IMR-90 (cell line): Measurements from ENCODE around the gene SART1. TPM values are rescaled to one million over a fixed set of nuclear protein-coding genes. Genes with fewer than 3 reads are reported as not detected.

Source experiments
- ATAC-seq: fragments of 200-7000 bp; cut with Tn5 transposase; 2 replicates; pipeline ENCODE4 v1.9.1; 2020; ENCODE audit warnings: low read depth, mild to moderate bottlenecking, moderate library complexity
- BruUV-seq: library from RNA; stranded (reverse); fragments of 400-500 nt; replicated peaks from 2 replicates; lab custom pipeline; 2021; lab: Mats Ljungman, UMichigan
- CTCF ChIA-PET: fragments of 300-600 bp; formaldehyde crosslinking; extraction: SDS; loops from one replicate; lab custom pipeline; 2021; ENCODE audit warnings: antibody characterized with exemption; lab: Yijun Ruan, JAX
- POLR2A ChIA-PET: fragments of 300-600 bp; sonication (Branson Sonifier 250); formaldehyde crosslinking; loops from one replicate; lab custom pipeline; 2022; ENCODE audit warnings: antibody characterized with exemption; ENCODE audit not compliant: unreplicated experiment; lab: Charles Lee
- DNase-seq: peaks from one replicate; pipeline ENCODE4 v3.0.0; 2013
- H2AFZ ChIP-seq: replicated peaks from 2 replicates; pipeline ENCODE3; 2013; ENCODE audit warnings: low read length, mild to moderate bottlenecking; ENCODE audit not compliant: poor library complexity
- H2AK5ac ChIP-seq: 2 replicates; pipeline ENCODE4 v1.6.1; 2013; ENCODE audit warnings: low read depth, low read length, inconsistent platforms
- H2AK9ac ChIP-seq: replicated peaks from 2 replicates; pipeline ENCODE3; 2013; ENCODE audit warnings: mild to moderate bottlenecking, low read depth, low read length, moderate library complexity; ENCODE audit not compliant: poor library complexity
- H2BK120ac ChIP-seq: 2 replicates; pipeline ENCODE4 v1.6.1; 2013; ENCODE audit warnings: low read depth, low read length, inconsistent platforms
- H2BK15ac ChIP-seq: 3 replicates; pipeline ENCODE4 v1.6.1; 2013; ENCODE audit warnings: low read depth, low read length, inconsistent platforms
- H2BK20ac ChIP-seq: 2 replicates; pipeline ENCODE4 v1.6.1; 2013; ENCODE audit warnings: low read depth, mild to moderate bottlenecking, inconsistent platforms, low read length, moderate library complexity
- H2BK5ac ChIP-seq: 2 replicates; pipeline ENCODE4 v1.6.1; 2013; ENCODE audit warnings: mild to moderate bottlenecking, low read depth, low read length, inconsistent platforms; ENCODE audit not compliant: poor library complexity, severe bottlenecking
- H3K14ac ChIP-seq: replicated peaks from 2 replicates; pipeline ENCODE4 v1.6.1; 2013; ENCODE audit warnings: low read depth, low read length, inconsistent platforms
- H3K18ac ChIP-seq: 2 replicates; pipeline ENCODE4 v1.6.1; 2013; ENCODE audit warnings: low read depth, low read length, control low read depth
- H3K23ac ChIP-seq: 2 replicates; pipeline ENCODE4 v1.6.1; 2013; ENCODE audit warnings: low read depth, low read length, inconsistent platforms
- H3K27ac ChIP-seq: 2 replicates; pipeline ENCODE4 v1.5.1; 2013; ENCODE audit warnings: mild to moderate bottlenecking, control low read depth, low read length; ENCODE audit not compliant: insufficient read depth
- H3K27me3 ChIP-seq: 2 replicates; pipeline ENCODE4 v1.6.1; 2013; ENCODE audit warnings: low read length; ENCODE audit not compliant: control insufficient read depth, insufficient read depth
- H3K36me3 ChIP-seq: 2 replicates; pipeline ENCODE4 v1.6.1; 2013; ENCODE audit warnings: low read length, mixed read lengths; ENCODE audit not compliant: control insufficient read depth, insufficient read depth
- H3K4ac ChIP-seq: 2 replicates; pipeline ENCODE4 v1.6.1; 2013; ENCODE audit warnings: low read depth, low read length, inconsistent platforms
- H3K4me1 ChIP-seq: 2 replicates; pipeline ENCODE4 v1.6.1; 2013; ENCODE audit warnings: low read length, mixed read lengths; ENCODE audit not compliant: control insufficient read depth, insufficient read depth
- H3K4me2 ChIP-seq: 2 replicates; pipeline ENCODE4 v1.6.1; 2013; ENCODE audit warnings: low read depth, mild to moderate bottlenecking, control low read depth, low read length, moderate library complexity
- H3K4me3 ChIP-seq: 2 replicates; pipeline ENCODE4 v1.5.1; 2013; ENCODE audit warnings: low read depth, mild to moderate bottlenecking, control low read depth, low read length, moderate library complexity; ENCODE audit not compliant: insufficient read depth
- H3K56ac ChIP-seq: 2 replicates; pipeline ENCODE4 v1.6.1; 2013; ENCODE audit warnings: low read length, inconsistent platforms; ENCODE audit not compliant: insufficient read depth; ENCODE audit errors: extremely low read depth
- H3K79me1 ChIP-seq, 2 experiments: 2 replicates each; pipeline ENCODE4 v1.6.1; 2013; ENCODE audit warnings: low read length in 2 of 2, inconsistent platforms in 1 of 2, low read depth in 1 of 2
- H3K9ac ChIP-seq: 2 replicates; pipeline ENCODE4 v1.6.1; 2013; ENCODE audit warnings: low read depth, low read length, control low read depth
- H3K9me1 ChIP-seq: 2 replicates; pipeline ENCODE4 v1.6.1; 2013; ENCODE audit warnings: low read length, inconsistent platforms; ENCODE audit not compliant: insufficient read depth
- H3K9me3 ChIP-seq: 2 replicates; pipeline ENCODE4 v1.6.1; 2013; ENCODE audit warnings: low read length; ENCODE audit not compliant: control insufficient read depth, insufficient read depth
- H4K20me1 ChIP-seq: 2 replicates; pipeline ENCODE4 v1.6.1; 2013; ENCODE audit warnings: low read length, inconsistent platforms; ENCODE audit not compliant: insufficient read depth
- H4K5ac ChIP-seq: 2 replicates; pipeline ENCODE4 v1.6.1; 2013; ENCODE audit warnings: mild to moderate bottlenecking, low read depth, low read length, control low read depth
- H4K8ac ChIP-seq, 2 experiments: 2 replicates each; pipeline ENCODE4 v1.6.1; 2013; ENCODE audit warnings: low read depth in 2 of 2, low read length in 2 of 2, control low read depth in 1 of 2, inconsistent platforms in 1 of 2
- H4K91ac ChIP-seq: 2 replicates; pipeline ENCODE4 v1.6.1; 2013; ENCODE audit warnings: low read depth, low read length, inconsistent platforms; ENCODE audit not compliant: insufficient read depth
- BHLHE40 ChIP-seq: fragments of 150-350 bp; IDR thresholded peaks from 2 replicates; pipeline ENCODE4 v1.6.1; 2016; ENCODE audit warnings: mild to moderate bottlenecking, low read depth, low read length
- CEBPB ChIP-seq: IDR thresholded peaks from 2 replicates; pipeline ENCODE4 v1.6.1; 2012; ENCODE audit warnings: low read depth, low read length, improper control_type of control experiment
- CHD1 ChIP-seq: IDR thresholded peaks from 2 replicates; pipeline ENCODE4 v1.6.1; 2012; ENCODE audit warnings: low read depth, low read length, improper control_type of control experiment
- ELK1 ChIP-seq: fragments of 150-350 bp; IDR thresholded peaks from 2 replicates; pipeline ENCODE4 v1.6.1; 2016; ENCODE audit warnings: low read depth, mild to moderate bottlenecking, low read length, moderate library complexity, borderline replicate concordance
- FOS ChIP-seq: fragments of 150-350 bp; IDR thresholded peaks from 2 replicates; pipeline ENCODE4 v1.6.1; 2016; ENCODE audit warnings: low read depth, low read length
- MAZ ChIP-seq: IDR thresholded peaks from 2 replicates; pipeline ENCODE4 v1.6.1; 2012; ENCODE audit warnings: low read depth, mild to moderate bottlenecking, low read length, improper control_type of control experiment, moderate library complexity, borderline replicate concordance
- MXI1 ChIP-seq: IDR thresholded peaks from 2 replicates; pipeline ENCODE4 v1.6.1; 2012; ENCODE audit warnings: low read depth, mild to moderate bottlenecking, low read length, moderate library complexity, borderline replicate concordance
- NFE2L2 ChIP-seq: fragments of 150-350 bp; IDR thresholded peaks from 2 replicates; pipeline ENCODE4 v1.6.1; 2016; ENCODE audit warnings: low read depth, mild to moderate bottlenecking, low read length
- POLR2A ChIP-seq: IDR thresholded peaks from 2 replicates; pipeline ENCODE4 v1.6.1; 2012; ENCODE audit warnings: mild to moderate bottlenecking, low read depth, low read length
- RAD21 ChIP-seq: IDR thresholded peaks from 2 replicates; pipeline ENCODE4 v1.6.1; 2012; ENCODE audit warnings: low read length, improper control_type of control experiment
- RCOR1 ChIP-seq: IDR thresholded peaks from 2 replicates; pipeline ENCODE4 v1.6.1; 2012; ENCODE audit warnings: mild to moderate bottlenecking, low read length, improper control_type of control experiment; ENCODE audit not compliant: insufficient replicate concordance
- SMC3 ChIP-seq: fragments of 150-350 bp; IDR thresholded peaks from 2 replicates; pipeline ENCODE4 v1.6.1; 2016; ENCODE audit warnings: low read depth, mild to moderate bottlenecking, antibody characterized with exemption, low read length, moderate library complexity
- WGBS, 2 experiments: methylation state at CpG; one replicate each; pipeline versions ENCODE4 v1.1.5 to v1.1.7; 2013; ENCODE audit warnings: missing lambda C conversion rate in 2 of 2; ENCODE audit not compliant: insufficient read length in 1 of 2; ENCODE audit errors: extremely low coverage in 2 of 2; 5-methylcytosine and 5-hydroxymethylcytosine counted together
- dilution Hi-C: fragments of 300-500 bp; cut with HindIII; formaldehyde crosslinking; loops from one replicate; pipeline ENCODE4 v1.14.3; 2018; ENCODE audit warnings: low sequenced_read_pairs; ENCODE audit not compliant: unreplicated experiment
- in situ Hi-C: fragments of 300-500 bp; cut with MboI; formaldehyde crosslinking; loops from 3 replicates; pipeline ENCODE4 v1.14.3; 2019; ENCODE audit warnings: low sequenced_read_pairs, inconsistent platforms, mixed read lengths
- intact Hi-C: fragments of 100-400 bp; cut with micrococcal nuclease; formaldehyde crosslinking; loops from 2 replicates; pipeline ENCODE4 v1.10.0; 2022
- polyA plus RNA-seq, 3 experiments: library from polyadenylated mRNA; depleted of rRNA; stranded (reverse); fragments of >200 nt; gene quantifications; 2 replicates each; pipeline ENCODE4 v1.2.3, GENCODE V29; 2012; ENCODE audit warnings: low replicate concordance in 1 of 3
- total RNA-seq: library from RNA; depleted of rRNA; stranded (reverse); fragments of >200 nt; gene quantifications from 2 replicates; pipeline ENCODE4 v1.2.3, GENCODE V29; 2012
- TF ChIP-seq, protein P1 (sequence below): conservative IDR thresholded peaks from 2 replicates; pipeline ENCODE4 v1.5.1; 2012; ENCODE audit warnings: mild to moderate bottlenecking, low read depth, low read length, improper control_type of control experiment
- TF ChIP-seq, protein P2 (sequence below): fragments of 150-350 bp; IDR thresholded peaks from 2 replicates; pipeline ENCODE4 v1.6.1; 2017; ENCODE audit warnings: mild to moderate bottlenecking, antibody characterized with exemption, low read length, low read depth

Gene SART1
- total and polyA plus RNA-seq, 2 of the 4 experiments (the other 2 are of a cell fraction) = 25.5 to 43.5 TPM

DNA sequence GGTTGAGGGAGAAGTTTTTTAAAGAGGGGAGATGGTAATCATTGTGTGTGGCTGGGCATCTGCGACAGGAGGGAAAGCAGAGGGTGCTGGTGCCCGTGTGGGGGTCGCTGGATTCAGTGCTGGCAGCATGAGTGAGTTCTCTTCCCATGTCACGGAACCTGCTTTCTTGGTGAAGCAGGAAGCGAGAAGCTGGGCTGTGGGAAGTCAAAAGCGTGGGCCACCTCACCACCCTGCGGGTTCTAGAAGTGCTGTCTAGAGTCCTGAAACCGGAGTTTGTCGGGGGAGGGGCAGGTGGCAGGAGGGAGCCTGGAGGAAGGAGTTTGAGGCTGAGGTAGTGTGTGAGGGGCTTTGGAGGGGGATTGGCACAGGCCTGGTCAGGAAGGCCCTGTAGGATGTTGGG lies 14.2 kb downstream of the SART1 start:
- Histone ChIP-seq H2BK120ac (no peak overlapping the region), H3K27me3 (no peaks in the 10 kb centered on the region), H3K4me1 (0 out of 2 replicates have a peak, but pooled peaks cover 2% of the 10 kb centered on the region), H3K9ac (no peak overlapping the region), H3K79me1 (peaks cover 0 to 20% of the 10 kb centered on the region in 2 experiments; a peak in 2 of 4 replicates), H3K4me3 (no peak overlapping the region), H3K9me3 (no peaks in the 10 kb centered on the region), H2BK20ac (no peak overlapping the region), H4K8ac (no peak overlapping the region), H3K4me2 (no peak overlapping the region), H2AFZ (no peak overlapping the region), H2AK5ac (peak overlapping the region; percentile 28; the same call in 1 of the 2 replicates), H3K9me1 (no peaks in the 10 kb centered on the region), H3K14ac (no peak overlapping the region), H2AK9ac (peak overlapping the region; percentile 11), H4K20me1 (no peaks in the 10 kb centered on the region), H3K23ac (no peak overlapping the region), H3K36me3 (peaks cover 40% of the 10 kb centered on the region), H4K5ac (no peak overlapping the region), H3K4ac (no peak overlapping the region), H3K18ac (no peak overlapping the region), H4K91ac (no peak overlapping the region), H2BK5ac (no peak overlapping the region), H3K56ac (no peak overlapping the region), H2BK15ac (no peak overlapping the region), H3K27ac (no peak overlapping the region)
- TF ChIP-seq, protein P1, sequence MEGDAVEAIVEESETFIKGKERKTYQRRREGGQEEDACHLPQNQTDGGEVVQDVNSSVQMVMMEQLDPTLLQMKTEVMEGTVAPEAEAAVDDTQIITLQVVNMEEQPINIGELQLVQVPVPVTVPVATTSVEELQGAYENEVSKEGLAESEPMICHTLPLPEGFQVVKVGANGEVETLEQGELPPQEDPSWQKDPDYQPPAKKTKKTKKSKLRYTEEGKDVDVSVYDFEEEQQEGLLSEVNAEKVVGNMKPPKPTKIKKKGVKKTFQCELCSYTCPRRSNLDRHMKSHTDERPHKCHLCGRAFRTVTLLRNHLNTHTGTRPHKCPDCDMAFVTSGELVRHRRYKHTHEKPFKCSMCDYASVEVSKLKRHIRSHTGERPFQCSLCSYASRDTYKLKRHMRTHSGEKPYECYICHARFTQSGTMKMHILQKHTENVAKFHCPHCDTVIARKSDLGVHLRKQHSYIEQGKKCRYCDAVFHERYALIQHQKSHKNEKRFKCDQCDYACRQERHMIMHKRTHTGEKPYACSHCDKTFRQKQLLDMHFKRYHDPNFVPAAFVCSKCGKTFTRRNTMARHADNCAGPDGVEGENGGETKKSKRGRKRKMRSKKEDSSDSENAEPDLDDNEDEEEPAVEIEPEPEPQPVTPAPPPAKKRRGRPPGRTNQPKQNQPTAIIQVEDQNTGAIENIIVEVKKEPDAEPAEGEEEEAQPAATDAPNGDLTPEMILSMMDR = no peak
- TF ChIP-seq BHLHE40 = no peak
- no peak for TF ChIP-seq SMC3
- TF ChIP-seq FOS = no peak
- no peak for TF ChIP-seq NFE2L2
- no peak for TF ChIP-seq RCOR1
- no peak for TF ChIP-seq MXI1
- TF ChIP-seq CHD1 = no peak
- no peak for TF ChIP-seq ELK1
- TF ChIP-seq, protein P2, sequence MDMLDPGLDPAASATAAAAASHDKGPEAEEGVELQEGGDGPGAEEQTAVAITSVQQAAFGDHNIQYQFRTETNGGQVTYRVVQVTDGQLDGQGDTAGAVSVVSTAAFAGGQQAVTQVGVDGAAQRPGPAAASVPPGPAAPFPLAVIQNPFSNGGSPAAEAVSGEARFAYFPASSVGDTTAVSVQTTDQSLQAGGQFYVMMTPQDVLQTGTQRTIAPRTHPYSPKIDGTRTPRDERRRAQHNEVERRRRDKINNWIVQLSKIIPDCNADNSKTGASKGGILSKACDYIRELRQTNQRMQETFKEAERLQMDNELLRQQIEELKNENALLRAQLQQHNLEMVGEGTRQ = no peak
- TF ChIP-seq MAZ = no peak
- no peak for TF ChIP-seq POLR2A
- TF ChIP-seq CEBPB = no peak
- TF ChIP-seq RAD21 = no peak
- ChIA-PET CTCF (interaction anchor here (0.7 kb wide), 1 partner anchor 1607 kb away, joined by 4 read pairs; no protein-coding TSS in a partner anchor), POLR2A (no interaction called here)
- intact Hi-C loops (no loop called here), in situ Hi-C loops (no loop called here), dilution Hi-C loops (no loop called here)
- BruUV-seq = no TSS peak
- DNase-seq (no peak), ATAC-seq (no peak)
- 96% methylated on average over 9 of the region's 9 CpGs; no CpG with 5 or more reads in 1 of the 2 experiments for WGBS, 2 experiments
